Naive thymus-derived CD4-positive, alpha-beta T cell (primary cell): ENCODE measurements around the gene NACC2. TPM values are rescaled to one million over a fixed set of nuclear protein-coding genes. Genes with fewer than 3 reads are reported as not detected.
A peak's percentile ranks its signal among the peaks of the same experiment; 100 is the strongest.

Experiments
- ATAC-seq: fragments of 150-1000 bp; cut with Tn5 transposase; 2 replicates; pipeline ENCODE4 v1.10.0; 2021; ENCODE audit warnings: mild to moderate bottlenecking, moderate library complexity
- CTCF ChIA-PET: fragments of 350-600 bp; sonication (Branson Sonifier 250); formaldehyde crosslinking; loops from one replicate; lab custom pipeline; 2021; ENCODE audit warnings: antibody characterized with exemption; lab: Charles Lee
- POLR2A ChIA-PET: fragments of 350-600 bp; sonication (Branson Sonifier 250); formaldehyde crosslinking; loops from one replicate; lab custom pipeline; 2021; ENCODE audit warnings: antibody characterized with exemption, inconsistent platforms; lab: Charles Lee
- DNase-seq, 9 donors: peaks; one replicate each; pipeline versions ENCODE4 v3.0.0 to v3.0.0-alpha.2; 2020 to 2022; ENCODE audit warnings: mixed read lengths in 1 of 9
- H3K27ac ChIP-seq: one replicate; pipeline ENCODE4 v1.7.0; 2013; ENCODE audit warnings: mild to moderate bottlenecking, low read depth, low read length, moderate library complexity
- H3K27me3 ChIP-seq, 2 donors: one replicate each; pipeline ENCODE4 v1.7.0; 2013; ENCODE audit warnings: low read length in 2 of 2, mild to moderate bottlenecking in 2 of 2, moderate library complexity in 2 of 2; ENCODE audit not compliant: control insufficient read depth in 2 of 2, insufficient read depth in 2 of 2
- H3K36me3 ChIP-seq, 3 experiments: 1 replicate in 2 of 3; 2 replicates in 1 of 3; pipeline ENCODE4 v1.7.0; 2013; ENCODE audit warnings: low read length in 3 of 3, mild to moderate bottlenecking in 3 of 3, moderate library complexity in 1 of 3; ENCODE audit not compliant: insufficient read depth in 3 of 3, control insufficient read depth in 2 of 3
- H3K4me1 ChIP-seq, 2 donors: one replicate each; pipeline ENCODE4 v1.7.0; 2013; ENCODE audit warnings: low read length in 2 of 2, mild to moderate bottlenecking in 2 of 2, moderate library complexity in 1 of 2; ENCODE audit not compliant: control insufficient read depth in 2 of 2, insufficient read depth in 2 of 2
- H3K4me3 ChIP-seq: 2 replicates; pipeline ENCODE4 v1.7.0; 2013; ENCODE audit warnings: mild to moderate bottlenecking, low read length
- H3K9me3 ChIP-seq, 3 experiments: 1 replicate in 2 of 3; 2 replicates in 1 of 3; pipeline ENCODE4 v1.7.0; 2013; ENCODE audit warnings: low read length in 3 of 3; ENCODE audit not compliant: control insufficient read depth in 2 of 3
- H3K27ac Mint-ChIP-seq, 9 donors: one replicate each; pipeline ENCODE4 v1.8.0; 2020 to 2022; ENCODE audit warnings: mixed read lengths in 9 of 9, mild to moderate bottlenecking in 8 of 9, moderate library complexity in 5 of 9, inconsistent platforms in 2 of 9
- H3K27me3 Mint-ChIP-seq, 5 donors: one replicate each; pipeline ENCODE4 v1.8.0; 2021 to 2022; ENCODE audit warnings: mixed read lengths in 5 of 5, mild to moderate bottlenecking in 1 of 5
- H3K36me3 Mint-ChIP-seq, 5 donors: one replicate each; pipeline ENCODE4 v1.8.0; 2020 to 2022; ENCODE audit warnings: mixed read lengths in 5 of 5, mild to moderate bottlenecking in 3 of 5, inconsistent platforms in 1 of 5
- H3K4me1 Mint-ChIP-seq, 7 donors: one replicate each; pipeline ENCODE4 v1.8.0; 2020 to 2022; ENCODE audit warnings: mixed read lengths in 7 of 7, mild to moderate bottlenecking in 3 of 7, inconsistent platforms in 1 of 7
- H3K4me3 Mint-ChIP-seq, 10 donors: one replicate each; pipeline ENCODE4 v1.8.0; 2020 to 2022; ENCODE audit warnings: mild to moderate bottlenecking in 10 of 10, mixed read lengths in 10 of 10, moderate library complexity in 6 of 10, inconsistent platforms in 2 of 10
- H3K9me3 Mint-ChIP-seq, 11 donors: one replicate each; pipeline ENCODE4 v1.8.0; 2020 to 2022; ENCODE audit warnings: mixed read lengths in 11 of 11, mild to moderate bottlenecking in 4 of 11, inconsistent platforms in 1 of 11, moderate library complexity in 1 of 11
- intact Hi-C, 2 donors: fragments of 100-400 bp; cut with micrococcal nuclease; formaldehyde crosslinking; loops; one replicate each; pipeline ENCODE4 v1.15.1; 2023
- polyA plus RNA-seq, 2 donors: library from polyadenylated mRNA; unstranded; fragments of 300-500 nt; fragmentation: Illumina TruSeq; gene quantifications; one replicate each; pipeline ENCODE4 v1.2.3, GENCODE V29; 2021
- total RNA-seq, 6 experiments: library from RNA in 5 of 6; stranded (reverse) in 5 of 6; gene quantifications; 1 replicate in 5 of 6; 2 replicates in 1 of 6; pipeline ENCODE4 v1.2.3 and lab custom pipeline; 2021 to 2026

Gene NACC2
- total and polyA plus RNA-seq, 7 experiments from 2014 or later, result 0.92 to 17.7 (median 7.5) TPM

- Mint-ChIP-seq H3K36me3 (no peaks in the 10 kb centered on the region), H3K4me3 (no peak overlapping the region), H3K27ac (no peak overlapping the region), H3K9me3 (no peaks in the 10 kb centered on the region), H3K27me3 (no peaks in the 10 kb centered on the region), H3K4me1 (peaks cover 4 to 20% (median 6%) of the 10 kb centered on the region in 7 donors)
- no peak for ATAC-seq
- H3K4me3 ChIP-seq, result no peak overlapping the region
- H3K4me1 ChIP-seq, result peaks cover 11 to 21% of the 10 kb centered on the region in 2 donors
- ChIA-PET CTCF (no interaction called here), POLR2A (no interaction called here)
- intact Hi-C loops, result no loop called here
- H3K27me3 ChIP-seq, result no peaks in the 10 kb centered on the region
- no peak overlapping the region for H3K27ac ChIP-seq
- no peaks in the 10 kb centered on the region for H3K36me3 ChIP-seq
- no peaks in the 10 kb centered on the region for H3K9me3 ChIP-seq
- DNase-seq, result no peak
Measured at GRCh38 chr9:135980926-135981630, 114.0 kb downstream of the NACC2 start.

GRCh38 chr9:135979547-135980166, 115.4 kb downstream of the NACC2 start:
- H3K4me3 ChIP-seq, result peak overlapping the region; percentile 36
- H3K36me3 ChIP-seq, result no peaks in the 10 kb centered on the region
- Mint-ChIP-seq H3K4me3 (peak overlapping the region in 6 of 10 donors; percentile 60 to 83 (median 74)), H3K9me3 (no peaks in the 10 kb centered on the region), H3K4me1 (peaks cover 4 to 20% (median 6%) of the 10 kb centered on the region in 7 donors), H3K27me3 (no peaks in the 10 kb centered on the region), H3K27ac (no peak overlapping the region), H3K36me3 (no peaks in the 10 kb centered on the region)
- CTCF ChIA-PET, result no interaction called here
- POLR2A ChIA-PET, result interaction anchor here (2.5 kb wide), 1 partner anchor 10 kb away, joined by 8 read pairs; no protein-coding TSS in a partner anchor
- H3K27ac ChIP-seq, result no peak overlapping the region
- no peak for ATAC-seq
- H3K4me1 ChIP-seq, result peaks cover 11 to 21% of the 10 kb centered on the region in 2 donors
- intact Hi-C loops, result loop anchor here in 1 of 2 donors (1.0 kb wide), 1 partner anchor 11 kb away; no protein-coding TSS in a partner anchor
- no peak for DNase-seq
- H3K9me3 ChIP-seq, result no peaks in the 10 kb centered on the region
- no peaks in the 10 kb centered on the region for H3K27me3 ChIP-seq

- intact Hi-C loops, result loop anchor here in 1 of 2 donors (1.0 kb wide), 1 partner anchor 11 kb away; no protein-coding TSS in a partner anchor
- Histone ChIP-seq H3K4me1 (peaks cover 11 to 21% of the 10 kb centered on the region in 2 donors), H3K4me3 (peak overlapping the region; percentile 36), H3K9me3 (no peaks in the 10 kb centered on the region), H3K27ac (no peak overlapping the region), H3K27me3 (no peaks in the 10 kb centered on the region), H3K36me3 (no peaks in the 10 kb centered on the region)
- DNase-seq (peak in 8 of 9 donors; percentile 44 to 84 (median 76)), ATAC-seq (peak; percentile 93)
- ChIA-PET CTCF (no interaction called here), POLR2A (interaction anchor here (2.5 kb wide), 1 partner anchor 11 kb away, joined by 8 read pairs; no protein-coding TSS in a partner anchor)
- peak overlapping the region; percentile 30 to 83 (median 73) for H3K4me3 Mint-ChIP-seq
- H3K27me3 Mint-ChIP-seq, result no peaks in the 10 kb centered on the region
- no peaks in the 10 kb centered on the region for H3K36me3 Mint-ChIP-seq
- peak overlapping the region in 8 of 9 donors; percentile 42 to 85 (median 72) for H3K27ac Mint-ChIP-seq
- peaks cover 4 to 20% (median 6%) of the 10 kb centered on the region in 7 donors for H3K4me1 Mint-ChIP-seq
- no peaks in the 10 kb centered on the region for H3K9me3 Mint-ChIP-seq
Measured at GRCh38 chr9:135978642-135979546, 116.2 kb downstream of the NACC2 start.

- ATAC-seq (no peak), DNase-seq (no peak)
- no peaks in the 10 kb centered on the region for H3K27me3 ChIP-seq
- CTCF ChIA-PET, result no interaction called here
- Mint-ChIP-seq H3K4me1 (peaks cover 4 to 20% (median 6%) of the 10 kb centered on the region in 7 donors), H3K9me3 (peaks cover 0 to 2% (median 0%) of the 10 kb centered on the region in 11 donors), H3K27me3 (no peaks in the 10 kb centered on the region), H3K36me3 (no peaks in the 10 kb centered on the region), H3K4me3 (no peak overlapping the region), H3K27ac (peak overlapping the region in 1 of 9 donors; percentile 61)
- peaks cover 11 to 21% of the 10 kb centered on the region in 2 donors for H3K4me1 ChIP-seq
- no peaks in the 10 kb centered on the region for H3K9me3 ChIP-seq
- intact Hi-C loops, result no loop called here
- H3K36me3 ChIP-seq, result no peaks in the 10 kb centered on the region
- no peak overlapping the region for H3K27ac ChIP-seq
- no peak overlapping the region for H3K4me3 ChIP-seq
- POLR2A ChIA-PET, result interaction anchor here (1.1 kb wide), 1 partner anchor 9 kb away, joined by 3 read pairs; no protein-coding TSS in a partner anchor
Measured at GRCh38 chr9:135976944-135977343, 118.1 kb downstream of the NACC2 start.

- Histone ChIP-seq H3K4me3 (no peak overlapping the region), H3K36me3 (no peaks in the 10 kb centered on the region), H3K27me3 (no peaks in the 10 kb centered on the region), H3K9me3 (no peaks in the 10 kb centered on the region), H3K27ac (no peak overlapping the region), H3K4me1 (peaks cover 11 to 21% of the 10 kb centered on the region in 2 donors)
- Mint-ChIP-seq H3K27me3 (no peaks in the 10 kb centered on the region), H3K4me3 (no peak overlapping the region), H3K27ac (peak overlapping the region in 1 of 9 donors; percentile 61), H3K4me1 (peaks cover 4 to 20% (median 6%) of the 10 kb centered on the region in 7 donors), H3K36me3 (no peaks in the 10 kb centered on the region), H3K9me3 (peaks cover 0 to 2% (median 0%) of the 10 kb centered on the region in 11 donors)
- CTCF ChIA-PET, result no interaction called here
- DNase-seq (no peak), ATAC-seq (no peak)
- POLR2A ChIA-PET, result interaction anchor here (1.1 kb wide), 1 partner anchor 9 kb away, joined by 3 read pairs; no protein-coding TSS in a partner anchor
- intact Hi-C loops, result no loop called here
Measured at GRCh38 chr9:135976531-135976930, 118.6 kb downstream of the NACC2 start.

- no peak overlapping the region for H3K27ac ChIP-seq
- H3K27me3 ChIP-seq, result no peaks in the 10 kb centered on the region
- intact Hi-C loops, result no loop called here
- ATAC-seq (no peak), DNase-seq (no peak)
- ChIA-PET CTCF (no interaction called here), POLR2A (no interaction called here)
- H3K36me3 Mint-ChIP-seq, result no peaks in the 10 kb centered on the region
- no peaks in the 10 kb centered on the region for H3K9me3 ChIP-seq
- no peak overlapping the region for H3K4me3 ChIP-seq
- H3K27ac Mint-ChIP-seq, result peak overlapping the region in 2 of 9 donors; percentile 15 to 61
- peaks cover 0 to 2% (median 0%) of the 10 kb centered on the region in 11 donors for H3K9me3 Mint-ChIP-seq
- H3K36me3 ChIP-seq, result no peaks in the 10 kb centered on the region
- H3K4me1 Mint-ChIP-seq, result peaks cover 4 to 20% (median 6%) of the 10 kb centered on the region in 7 donors
- no peaks in the 10 kb centered on the region for H3K27me3 Mint-ChIP-seq
- H3K4me1 ChIP-seq, result peaks cover 11 to 21% of the 10 kb centered on the region in 2 donors
- H3K4me3 Mint-ChIP-seq, result no peak overlapping the region
Measured at GRCh38 chr9:135975834-135976233, 119.3 kb downstream of the NACC2 start.
